GM19023 (cell line): ENCODE results near the gene FBXO7.

Experiments used
- ATAC-seq: cut with Tn5 transposase; IDR thresholded peaks from one replicate; pipeline ENCODE4 v1.9.1; 2021; ENCODE audit warnings: mild to moderate bottlenecking, moderate library complexity; ENCODE audit not compliant: unreplicated experiment

The FBXO7 gene

DNA sequence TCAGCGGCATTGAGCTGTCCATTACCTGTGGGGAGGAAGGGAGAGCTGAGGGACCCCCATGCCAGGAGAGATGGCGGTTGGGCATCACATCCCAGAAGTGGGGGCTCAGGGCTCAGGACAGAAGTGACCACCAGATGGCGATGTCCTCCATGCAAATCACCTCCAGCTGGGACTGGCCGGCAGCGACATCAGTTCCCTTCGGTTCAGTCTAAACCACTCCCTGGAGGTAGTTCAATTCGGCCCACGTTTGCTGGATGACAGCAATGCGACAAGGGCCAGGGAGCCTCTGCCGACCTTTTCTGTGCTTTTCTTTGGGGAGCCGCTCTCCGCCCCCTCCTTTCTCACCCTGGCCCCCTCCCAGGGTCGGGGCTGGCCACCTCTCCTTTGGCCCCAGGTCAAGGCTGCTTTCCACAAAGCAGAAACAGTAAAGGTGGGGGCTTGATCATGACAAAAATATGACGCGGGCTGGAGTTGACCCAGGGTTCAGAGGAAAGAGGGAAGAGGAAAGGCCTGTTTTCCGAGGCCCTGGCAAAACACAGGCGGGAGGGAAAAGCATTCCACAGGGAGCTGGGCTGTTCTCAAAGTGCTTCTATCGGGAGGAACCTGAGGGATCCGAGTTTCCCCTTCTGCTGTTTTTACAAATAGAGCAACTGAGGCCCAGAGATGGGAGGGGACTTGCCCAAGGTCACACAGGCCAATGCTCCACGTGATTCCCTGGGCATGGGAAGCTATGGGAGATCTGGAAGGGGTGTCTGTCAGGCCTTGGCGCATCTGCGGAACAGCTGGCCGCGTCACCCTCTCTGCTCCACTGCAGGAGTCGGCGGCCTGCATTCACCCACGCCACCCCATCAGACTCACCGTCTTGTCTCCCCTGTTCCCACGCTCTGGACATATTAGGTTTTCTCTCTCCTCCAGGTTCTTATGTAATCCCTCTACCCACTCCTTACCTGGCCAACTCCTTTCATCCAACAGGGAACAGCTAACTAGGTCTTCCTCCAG, 54.7 kb downstream of the FBXO7 start:
- no peak for ATAC-seq

DNA sequence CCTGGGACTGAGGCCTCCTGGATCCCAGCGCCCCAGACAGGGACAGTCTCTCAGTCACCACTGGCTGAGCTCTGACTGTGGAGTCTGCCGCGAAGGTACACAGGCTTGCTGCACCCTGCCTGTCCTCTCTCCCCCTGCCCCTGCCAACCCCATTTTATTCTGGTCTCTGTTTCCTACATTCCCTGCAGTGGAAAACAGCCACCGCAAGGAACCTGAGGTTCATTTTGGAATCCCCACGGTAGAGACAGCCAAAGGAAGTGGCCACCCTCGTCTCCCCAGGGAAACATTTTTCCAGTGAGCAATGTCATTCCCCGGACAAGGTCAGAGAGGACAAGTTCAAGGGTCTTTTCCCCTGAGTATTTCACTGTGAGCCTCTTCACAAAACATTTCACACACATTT, 56.6 kb downstream of the FBXO7 start:
- ATAC-seq: no peak

DNA sequence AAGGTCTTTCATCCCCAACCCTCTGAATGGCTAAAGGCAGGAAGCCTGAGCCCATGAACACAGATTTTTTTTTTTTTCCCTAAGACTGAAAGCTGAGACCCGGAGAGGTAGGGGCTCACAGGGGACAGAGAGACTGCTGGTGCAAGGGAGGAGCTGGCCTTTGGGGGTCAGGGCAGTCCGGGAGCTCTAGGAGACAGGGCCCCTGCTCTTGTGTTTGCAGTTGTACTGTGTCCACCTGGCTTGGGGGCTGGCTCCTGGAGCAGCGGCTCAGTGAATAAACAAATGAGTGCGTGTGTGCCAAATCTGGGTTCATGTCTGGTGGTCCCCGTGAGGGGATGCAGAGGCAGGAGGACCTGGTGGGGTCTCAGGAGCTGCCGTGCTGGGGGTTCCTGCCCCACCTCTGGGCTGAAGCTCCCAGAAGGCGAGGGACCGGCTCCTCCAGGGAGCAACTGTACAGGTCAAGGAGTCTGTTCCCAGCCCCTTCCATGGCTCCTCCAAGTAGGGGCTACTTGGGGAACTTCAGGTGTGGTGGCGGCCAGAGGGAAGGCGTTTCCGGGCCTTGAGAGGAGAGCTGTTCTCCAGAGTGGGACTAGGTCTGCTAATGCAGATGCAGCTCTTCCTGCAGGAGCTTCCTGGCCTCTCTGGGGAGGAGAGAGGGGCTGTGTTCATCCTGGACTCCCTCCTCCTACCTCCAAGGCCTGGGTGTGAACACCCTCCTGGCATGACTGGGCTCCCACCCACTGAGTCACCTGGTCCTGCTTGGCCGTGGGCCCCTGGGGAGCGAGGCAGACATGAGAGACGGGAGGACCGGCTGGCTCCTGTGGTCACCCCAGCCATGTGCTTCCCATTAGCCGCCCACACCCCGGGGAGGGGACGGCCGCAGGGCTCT, 57.6 kb downstream of the FBXO7 start:
- ATAC-seq: no peak

DNA sequence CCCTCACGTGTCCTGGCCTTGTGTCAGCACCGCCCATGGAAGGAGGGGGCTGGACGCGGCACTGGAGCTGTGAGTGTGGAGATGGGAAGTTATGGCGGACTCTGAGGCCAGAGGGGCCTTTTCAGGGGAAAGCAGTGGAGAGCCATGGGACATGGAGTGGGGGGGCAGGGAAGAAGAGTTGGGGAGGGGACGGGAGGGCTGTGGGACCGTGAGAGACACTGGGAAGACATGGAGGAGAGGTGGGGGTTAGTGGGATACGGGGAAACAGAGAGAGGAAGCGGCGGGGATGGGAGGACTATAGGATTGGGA, 58.2 kb downstream of the FBXO7 start:
- ATAC-seq: no peak

DNA sequence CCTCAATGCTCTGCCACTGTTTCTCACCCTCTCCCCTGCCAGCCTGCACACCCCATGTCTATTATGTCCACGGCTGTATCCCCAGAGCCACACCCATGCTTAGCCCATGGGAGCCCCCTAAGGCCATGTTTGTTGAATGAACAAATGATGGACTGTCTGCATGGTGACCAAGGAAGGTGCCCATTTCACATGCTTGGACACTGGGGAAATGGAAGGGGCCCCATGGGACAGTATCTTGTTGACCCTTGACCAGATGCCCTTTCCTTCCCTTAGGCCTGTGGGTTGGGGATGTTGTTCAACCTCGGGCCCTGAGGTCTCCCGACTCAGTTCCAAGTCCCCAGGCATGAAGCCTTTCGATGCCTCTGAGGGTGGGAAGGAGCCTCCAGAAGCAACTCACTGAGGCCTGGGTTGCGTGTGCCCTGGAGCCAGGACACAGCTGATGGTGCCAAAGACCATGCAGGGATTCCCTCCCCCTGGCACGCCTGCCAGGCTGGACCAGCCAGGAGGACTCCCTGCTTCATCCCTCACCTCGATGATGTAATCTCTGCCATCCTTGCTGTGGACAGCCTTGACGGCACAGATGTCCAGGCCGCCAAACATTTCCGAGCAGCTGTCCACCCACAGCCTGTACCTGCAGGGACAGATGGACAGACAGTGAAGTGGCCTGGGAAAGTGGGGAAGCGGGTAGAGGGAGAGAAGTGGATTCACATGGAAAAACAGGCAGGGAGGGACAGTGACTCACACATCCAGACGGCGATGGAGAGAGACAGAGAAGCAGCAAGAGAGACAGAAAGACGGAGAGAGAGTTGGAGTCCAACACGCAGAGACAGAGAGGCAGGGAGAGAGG, 58.9 kb downstream of the FBXO7 start:
- ATAC-seq: no peak

DNA sequence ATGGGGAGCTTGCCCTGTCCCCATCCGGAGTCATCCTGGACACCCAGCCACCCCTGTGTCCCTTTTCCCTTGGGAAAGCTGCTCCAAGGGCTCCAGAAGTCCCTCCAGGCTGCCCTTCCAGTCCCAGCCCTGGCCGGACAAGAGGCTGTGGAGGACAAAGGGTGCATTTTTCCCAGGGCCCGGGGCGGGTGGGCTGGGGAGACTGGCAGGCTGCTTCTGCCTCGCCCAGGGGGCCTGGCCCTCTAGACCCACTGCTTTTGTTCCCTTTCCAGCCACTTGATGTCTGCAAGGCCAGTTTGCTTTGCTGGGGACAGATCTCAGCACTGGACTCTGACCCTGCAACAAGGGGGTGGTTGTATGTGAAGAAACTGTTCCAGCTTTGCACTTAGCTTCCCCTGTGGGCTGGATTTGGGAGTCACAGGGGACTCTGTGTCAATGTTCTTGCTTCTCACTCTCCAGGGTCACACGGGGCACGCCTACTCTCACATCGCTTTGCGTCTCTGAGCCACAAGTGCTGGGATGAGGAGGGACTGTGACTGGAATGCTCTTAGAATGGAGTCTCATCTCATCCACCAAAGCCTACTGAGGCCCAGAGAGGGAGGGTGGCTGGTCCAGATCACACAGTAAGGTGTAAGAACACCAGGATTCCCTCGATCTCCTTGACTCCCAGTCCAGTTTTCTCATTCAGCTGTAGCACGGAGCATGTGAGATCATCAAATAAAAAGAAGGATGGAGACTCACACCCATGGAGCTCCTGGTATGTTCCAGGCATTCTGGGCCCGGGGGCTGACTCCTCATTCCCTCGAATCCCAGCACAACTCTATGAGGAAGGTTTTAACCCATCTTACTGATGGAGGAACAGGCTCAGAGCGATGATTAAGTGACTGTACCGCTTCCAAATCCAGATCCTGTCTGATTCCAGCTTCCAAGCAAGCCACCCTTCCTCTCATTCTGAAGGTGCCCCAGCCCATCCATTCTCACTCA, 59.9 kb downstream of the FBXO7 start:
- ATAC-seq: no peak

DNA sequence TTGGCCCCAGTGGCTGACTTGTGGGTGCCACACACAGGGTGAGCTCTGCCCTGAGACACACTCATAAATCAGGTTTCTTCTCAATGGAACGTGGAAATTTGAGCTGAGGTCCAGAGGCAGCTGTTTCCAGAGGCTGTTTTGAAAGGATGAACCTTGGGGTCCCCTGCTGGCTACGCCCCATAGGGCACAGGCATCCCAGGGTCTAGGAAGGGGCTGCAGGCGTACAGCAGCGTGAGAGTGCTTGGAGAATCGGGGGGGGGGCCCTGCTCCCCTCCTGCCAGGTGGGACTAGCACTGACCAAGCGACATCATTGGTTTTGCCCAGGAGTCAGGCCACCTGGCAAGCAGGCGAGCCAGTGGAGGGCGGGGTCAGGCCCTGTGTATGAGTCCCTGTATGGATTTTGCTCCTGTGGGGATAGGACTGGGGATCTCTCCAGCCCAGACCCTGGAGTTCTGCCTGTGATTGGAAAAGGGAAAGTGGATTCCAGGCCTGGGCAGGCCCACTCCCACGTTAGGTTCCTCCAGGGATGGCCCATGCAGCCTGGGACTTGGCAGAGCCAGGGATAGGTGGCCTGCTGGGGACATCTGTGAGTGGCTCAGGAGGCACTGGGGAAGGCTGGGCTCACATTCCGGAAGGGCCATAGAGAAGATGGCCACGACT, 61.0 kb downstream of the FBXO7 start:
- ATAC-seq: no peak

DNA sequence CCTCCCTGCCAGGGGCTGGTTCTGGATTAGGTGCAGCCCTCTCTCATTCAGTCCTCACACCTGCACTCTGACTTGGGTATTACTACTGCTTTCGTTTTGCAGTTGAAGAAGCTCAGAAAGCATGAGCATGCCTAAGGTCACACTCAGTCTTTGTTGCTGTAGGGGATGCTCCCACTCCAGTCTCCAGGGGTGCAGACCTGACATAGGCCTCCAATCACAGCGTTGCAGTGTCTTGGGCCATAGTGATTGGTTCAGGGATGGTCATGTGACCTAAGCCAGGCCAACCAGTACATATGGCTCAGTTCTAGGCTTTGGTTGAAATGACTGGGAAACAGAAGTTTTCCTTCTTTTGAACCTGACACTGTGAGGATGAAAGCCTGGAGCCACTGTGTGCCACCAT, 61.7 kb downstream of the FBXO7 start:
- no peak for ATAC-seq

DNA sequence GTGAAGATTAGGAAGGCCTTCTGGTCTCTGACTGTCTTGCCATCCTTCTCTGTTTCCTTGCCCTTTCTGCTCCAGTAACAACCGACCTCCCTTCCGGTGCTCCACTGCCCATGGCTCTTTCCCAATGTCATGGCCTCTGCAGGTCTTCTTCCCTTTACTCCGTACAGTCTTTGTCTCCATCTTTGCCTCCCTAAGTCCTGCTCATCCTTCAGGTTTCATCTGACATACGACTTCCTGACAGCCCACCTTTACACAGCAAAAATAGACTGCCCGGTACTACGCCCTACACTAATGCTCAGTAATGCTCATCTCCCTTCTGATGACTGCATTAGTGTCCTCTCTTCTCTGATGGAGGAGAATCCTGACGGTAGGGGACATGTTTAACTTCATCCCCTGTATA, 63.9 kb downstream of the FBXO7 start:
- no peak for ATAC-seq

DNA sequence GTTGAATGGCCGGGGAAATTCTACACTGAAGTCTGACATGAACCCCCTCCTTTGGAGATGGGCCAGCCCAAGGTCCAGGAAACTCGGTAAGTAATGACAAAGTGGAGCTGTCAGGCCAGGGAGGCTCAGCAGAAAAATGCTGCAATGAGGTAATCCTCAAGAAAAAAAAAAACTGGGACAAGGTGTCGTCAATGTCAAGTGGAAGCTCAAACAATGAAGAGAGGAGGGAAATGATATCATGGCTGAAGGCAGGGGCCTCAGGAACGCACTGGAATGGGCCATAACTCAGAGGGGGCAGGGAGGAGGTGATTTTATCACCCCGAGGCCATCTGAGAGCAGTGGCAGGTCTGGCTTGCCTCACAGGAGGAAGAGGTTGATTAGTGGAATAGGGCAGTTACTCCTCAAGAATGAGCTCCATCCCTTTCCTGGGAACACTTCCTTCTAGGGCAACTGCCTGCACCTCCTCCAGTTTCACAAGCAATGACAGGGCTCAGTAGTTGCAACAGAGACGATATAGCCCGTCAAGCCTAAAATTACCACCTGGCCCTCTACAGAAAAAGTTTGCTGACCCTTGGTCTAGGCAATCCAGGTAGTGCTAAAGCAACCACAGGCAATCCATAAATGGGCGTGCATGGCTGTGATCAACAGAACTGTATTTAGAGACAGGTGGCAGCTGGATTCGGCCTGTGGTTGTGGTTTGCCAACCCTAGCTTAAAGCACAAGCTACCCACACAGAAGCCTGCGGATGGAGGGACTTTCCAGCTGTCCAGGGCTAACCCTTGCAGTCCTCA, 65.2 kb downstream of the FBXO7 start:
- ATAC-seq: no peak

DNA sequence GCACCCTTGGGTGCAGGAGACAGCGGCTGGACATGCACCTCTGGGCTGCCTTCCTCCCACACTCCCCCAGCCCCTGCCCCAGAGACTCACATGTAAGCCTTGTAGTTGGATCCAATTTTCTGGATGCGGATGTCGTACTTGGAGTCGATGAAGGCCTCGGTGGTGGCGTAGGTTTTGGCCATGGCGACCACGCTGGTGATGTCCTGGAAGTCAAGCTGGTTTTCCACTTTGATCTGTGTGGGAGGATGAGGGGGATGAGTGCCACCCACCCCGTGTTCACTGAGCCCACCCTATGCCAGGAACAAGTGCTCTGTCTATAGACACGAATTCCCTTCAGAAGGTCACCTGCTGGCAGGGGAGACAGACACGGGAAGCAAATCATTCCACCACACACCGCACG, 66.9 kb downstream of the FBXO7 start:
- no peak for ATAC-seq

DNA sequence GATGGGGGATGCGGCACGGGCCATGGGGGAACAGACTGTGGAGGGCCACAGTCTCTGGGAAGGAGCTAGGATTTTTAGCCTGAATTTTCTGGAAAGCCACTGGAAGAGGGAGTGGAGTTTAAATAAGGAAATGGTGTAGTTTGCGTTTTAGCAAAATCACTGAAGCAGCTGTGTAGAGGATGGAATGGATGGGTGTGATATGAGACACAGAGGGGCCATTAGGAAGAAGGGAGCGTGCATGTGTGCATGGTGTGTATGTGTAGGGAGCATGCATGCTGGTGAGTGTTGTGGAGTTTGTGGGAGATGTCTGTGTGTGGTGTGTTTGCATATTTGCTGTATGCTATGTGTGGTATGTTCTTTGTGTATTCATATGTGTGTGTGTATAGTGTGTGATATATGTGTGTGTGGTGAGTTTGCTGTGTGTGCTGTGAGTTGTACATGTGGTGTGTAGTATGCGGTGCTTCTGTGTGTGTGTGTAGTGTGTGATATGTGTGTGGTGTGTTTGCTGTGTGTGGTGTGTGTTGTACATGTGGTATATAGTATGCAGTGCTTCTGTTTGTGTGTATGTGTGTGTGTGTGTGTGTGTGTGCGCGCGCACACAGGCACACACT, 67.6 kb downstream of the FBXO7 start:
- ATAC-seq: no peak

DNA sequence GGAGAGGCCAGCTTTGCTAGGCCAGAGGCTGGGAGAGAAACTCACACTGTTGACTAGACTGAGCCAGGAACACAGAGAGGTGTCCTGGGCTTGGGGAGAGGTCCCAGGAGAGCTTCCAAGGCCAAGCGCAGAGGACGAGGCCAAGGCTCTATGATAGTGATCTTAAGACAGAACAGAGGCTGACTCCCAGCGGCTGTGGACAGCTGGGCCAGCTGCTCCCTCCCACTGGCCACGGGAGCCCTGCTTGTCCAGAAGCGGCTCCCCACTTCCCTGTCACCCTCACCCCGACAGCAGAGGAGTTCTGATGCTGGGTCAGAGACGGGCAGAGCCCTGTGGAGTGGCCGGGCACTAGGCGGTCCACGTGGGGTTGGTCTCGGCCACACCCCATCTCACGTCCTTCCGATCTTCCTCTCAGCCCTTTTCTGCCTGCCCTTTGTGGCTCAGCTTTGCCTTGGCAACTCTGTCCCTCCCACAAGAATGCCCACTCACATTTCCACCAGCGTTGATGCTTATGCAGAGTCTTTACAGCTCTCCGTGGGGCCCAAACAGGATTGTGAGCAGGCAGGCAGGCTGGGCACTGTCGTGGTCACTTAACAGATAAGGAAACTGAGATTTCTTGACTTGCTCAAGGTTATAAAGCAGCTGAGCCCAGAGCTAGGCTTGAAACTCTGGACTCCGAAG, 68.2 kb downstream of the FBXO7 start:
- ATAC-seq: no peak

DNA sequence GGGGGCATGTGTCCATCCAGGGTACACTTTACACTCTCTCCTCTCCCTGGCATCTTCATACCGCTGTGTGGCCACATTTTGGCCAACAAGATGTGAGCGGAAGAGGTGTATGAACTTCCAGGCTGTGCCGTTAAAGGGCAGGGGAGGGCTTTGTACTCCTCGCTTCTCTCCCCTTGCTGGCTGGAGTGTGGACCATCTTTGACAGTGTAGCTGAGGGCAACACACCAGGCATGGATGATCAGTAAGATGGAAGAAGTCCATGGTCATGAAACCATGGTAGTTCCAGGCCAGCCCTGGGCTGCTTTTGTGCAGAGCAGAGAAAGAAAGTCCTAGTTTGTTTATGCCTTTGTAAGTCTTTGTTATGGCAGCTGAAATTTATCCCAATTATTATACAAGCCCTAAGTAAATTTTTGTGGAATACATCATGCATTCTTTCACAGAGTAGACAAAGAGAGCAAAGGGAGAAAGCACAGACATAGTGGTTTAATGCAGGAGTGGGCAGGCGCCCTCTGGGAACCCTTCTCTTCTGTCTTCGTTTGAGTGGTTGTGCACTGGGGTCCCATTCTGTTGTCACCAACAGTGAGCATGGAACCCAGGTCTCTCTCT, 70.4 kb downstream of the FBXO7 start:
- no peak for ATAC-seq

DNA sequence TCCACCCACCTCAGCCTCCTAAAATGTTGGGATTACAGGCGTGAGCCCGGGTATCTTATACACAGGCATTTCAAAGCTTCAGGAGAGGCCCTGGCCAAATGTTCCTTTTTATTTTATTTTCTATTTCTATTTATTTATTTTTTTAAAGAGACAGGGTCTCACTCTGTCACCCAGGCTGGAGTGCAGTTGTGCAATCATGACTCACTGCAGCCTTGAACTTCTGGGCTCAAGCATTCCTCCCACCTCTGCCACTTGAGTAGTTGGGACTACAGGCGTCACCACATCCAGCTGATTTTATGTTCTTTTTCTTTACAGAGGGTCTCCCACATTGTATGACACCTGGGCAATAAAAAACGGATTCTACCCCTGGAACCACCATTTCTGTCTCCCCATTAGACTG, 71.2 kb downstream of the FBXO7 start:
- no peak for ATAC-seq

DNA sequence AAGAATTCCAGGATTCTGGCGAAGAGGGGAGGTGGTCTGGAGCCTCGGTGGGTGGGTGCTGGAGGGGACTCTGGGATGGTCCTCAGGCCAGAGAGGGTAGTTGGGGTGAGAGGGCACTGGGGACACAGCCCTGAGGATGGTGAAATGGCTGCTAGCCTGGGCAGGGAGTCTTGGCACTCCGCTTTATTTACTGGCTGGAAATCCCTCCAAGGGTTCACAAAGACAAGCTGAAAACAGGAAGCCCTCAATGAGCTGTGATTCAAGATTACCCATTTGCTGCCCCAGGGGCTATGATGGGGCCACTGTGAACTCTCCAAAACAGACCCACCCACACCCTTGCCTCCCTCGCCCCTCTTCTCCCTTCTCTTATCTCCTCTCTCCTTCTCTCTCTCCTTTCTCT, 71.9 kb downstream of the FBXO7 start:
- no peak for ATAC-seq

DNA sequence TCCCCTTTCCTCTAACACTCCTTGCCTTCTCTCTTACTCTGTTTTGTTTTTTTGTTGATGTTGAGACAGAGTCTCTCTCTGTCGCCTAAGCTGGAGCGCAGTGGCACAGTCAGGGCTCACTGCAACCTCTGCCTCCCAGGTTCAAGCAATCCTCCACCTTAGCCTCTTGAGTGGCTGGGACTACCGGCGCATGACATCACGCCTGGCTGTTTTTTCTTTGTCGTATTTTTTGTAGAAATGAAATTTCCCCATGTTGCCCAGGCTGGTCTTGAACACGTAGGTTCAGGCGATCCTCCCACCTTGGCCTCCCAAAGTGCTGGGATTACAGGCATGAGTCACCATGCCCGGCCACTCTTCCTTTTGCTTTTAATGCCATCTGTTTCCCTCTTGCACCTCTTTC, 72.3 kb downstream of the FBXO7 start:
- ATAC-seq: no peak
